ENCODE measurements around the gene DOCK9.

DOCK9 gene

GRCh38 chr13:98945863-98946605 lies 31.8 kb downstream of the DOCK9 start:
- DNase-seq (ENCODE audit: low spot score), result no peak

DNA sequence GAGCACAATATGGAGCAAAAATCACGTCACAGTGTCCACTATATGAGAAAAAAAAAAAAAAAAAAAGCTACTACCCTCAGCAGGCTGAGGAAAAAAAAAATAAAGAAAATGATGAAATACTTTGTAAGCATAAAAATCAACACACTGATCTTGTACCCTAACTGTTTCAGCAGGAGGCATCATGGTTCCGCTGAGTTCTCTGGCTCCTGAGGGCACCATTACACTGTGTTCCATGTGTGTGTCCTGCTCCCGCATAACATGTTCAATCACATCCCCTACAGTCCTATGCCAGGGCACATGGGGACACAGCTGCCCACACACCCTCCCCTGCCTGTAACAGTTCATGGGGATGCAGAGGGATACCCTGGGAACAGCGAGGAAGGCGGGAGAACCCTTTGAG lies 33.5 kb downstream of the DOCK9 start:
- DNase-seq (ENCODE audit: low spot score), result no peak

DNA sequence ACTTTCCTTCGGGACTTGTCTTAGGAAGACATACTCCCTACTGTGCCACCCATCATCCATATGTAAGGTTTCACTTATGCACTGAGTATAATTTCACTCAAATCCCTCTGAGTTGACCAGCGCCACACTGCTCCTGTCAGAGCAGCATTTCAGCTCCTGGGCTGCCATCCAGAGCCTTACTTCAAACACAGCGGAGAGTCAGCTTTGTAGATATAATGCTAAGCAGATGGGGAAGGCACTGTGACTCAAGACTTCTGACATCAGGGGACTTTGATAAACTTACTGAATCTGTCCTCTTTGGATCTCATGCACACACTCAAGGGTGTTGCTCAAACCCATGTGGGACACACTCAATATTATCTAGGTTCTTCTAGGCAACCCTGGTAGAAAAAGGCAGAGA lies 34.9 kb downstream of the DOCK9 start:
- peak; percentile 27 for DNase-seq (ENCODE audit: low spot score)

GRCh38 chr13:98942485-98942884 lies 35.4 kb downstream of the DOCK9 start:
- no peak for DNase-seq (ENCODE audit: low spot score)

DNA sequence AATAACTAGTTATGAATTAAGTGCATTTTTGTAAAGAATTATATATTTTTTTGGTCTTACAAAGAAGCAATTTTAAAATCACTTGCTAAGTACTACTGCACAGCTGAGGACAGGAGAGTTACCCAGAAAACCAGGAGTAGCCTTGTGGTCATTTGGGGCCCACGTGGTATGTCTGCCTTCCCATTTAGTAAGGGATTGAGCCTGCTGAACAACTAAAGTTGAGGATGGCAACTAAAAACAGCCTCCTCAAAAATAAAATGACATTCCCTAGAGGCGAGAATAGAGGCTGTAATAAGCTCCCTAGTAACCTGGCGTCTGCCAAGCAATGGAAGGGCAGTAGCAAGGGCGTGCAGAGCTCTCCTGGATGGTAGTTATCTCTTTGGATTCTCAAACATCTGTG lies 36.3 kb downstream of the DOCK9 start:
- no peak for DNase-seq (ENCODE audit: low spot score)

DNA sequence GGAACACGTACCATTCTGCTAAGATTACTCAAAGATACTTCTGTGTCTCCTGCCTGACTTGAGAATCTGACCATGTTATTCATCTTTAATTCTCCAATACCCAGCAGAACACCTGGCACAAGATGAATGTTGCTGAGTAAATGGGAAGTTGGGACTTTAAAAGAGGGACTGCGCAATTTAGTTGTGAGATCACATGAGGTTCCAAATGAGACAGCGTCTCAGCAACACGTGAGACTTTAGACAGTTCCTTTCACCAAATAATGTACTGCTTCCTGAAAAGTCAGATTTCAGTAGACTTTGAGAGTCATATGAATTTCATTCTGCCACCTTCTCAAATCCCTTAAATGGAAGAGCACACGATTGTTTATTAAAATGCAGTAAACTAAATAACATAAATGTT lies 36.7 kb downstream of the DOCK9 start:
- no peak for DNase-seq (ENCODE audit: low spot score)

DNA sequence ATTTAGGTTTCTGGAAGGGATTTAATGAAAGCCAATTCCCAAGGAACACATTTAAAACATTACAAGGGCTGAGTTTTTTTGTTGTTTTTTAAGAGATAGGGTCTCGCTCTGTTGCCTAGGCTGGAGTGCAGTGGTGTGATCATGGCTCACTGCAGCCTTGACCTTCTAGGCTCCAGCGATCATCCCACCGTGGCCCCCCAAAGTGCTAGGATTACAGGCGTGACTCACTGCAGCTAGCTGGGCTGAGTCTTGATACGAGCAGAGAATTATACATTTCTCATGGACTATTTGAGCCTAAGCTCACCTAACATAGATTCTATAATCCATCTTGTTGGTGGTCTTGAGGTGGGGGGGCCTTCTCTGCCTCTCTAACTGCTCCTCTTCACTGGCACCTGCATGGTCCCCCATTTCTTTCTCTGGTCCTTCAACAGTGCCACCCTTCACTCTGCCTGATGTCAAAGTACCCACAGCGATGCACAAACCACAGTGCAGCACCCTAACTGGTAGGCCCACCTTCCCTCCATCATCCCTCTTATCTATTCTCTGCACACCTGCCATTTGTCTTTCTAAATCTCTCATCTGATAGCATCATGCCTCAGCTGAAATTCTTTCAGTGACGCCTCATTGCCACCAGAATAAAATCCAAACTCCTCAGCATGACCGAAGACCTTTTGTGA lies 37.4 kb downstream of the DOCK9 start:
- no peak for DNase-seq (ENCODE audit: low spot score)

DNA sequence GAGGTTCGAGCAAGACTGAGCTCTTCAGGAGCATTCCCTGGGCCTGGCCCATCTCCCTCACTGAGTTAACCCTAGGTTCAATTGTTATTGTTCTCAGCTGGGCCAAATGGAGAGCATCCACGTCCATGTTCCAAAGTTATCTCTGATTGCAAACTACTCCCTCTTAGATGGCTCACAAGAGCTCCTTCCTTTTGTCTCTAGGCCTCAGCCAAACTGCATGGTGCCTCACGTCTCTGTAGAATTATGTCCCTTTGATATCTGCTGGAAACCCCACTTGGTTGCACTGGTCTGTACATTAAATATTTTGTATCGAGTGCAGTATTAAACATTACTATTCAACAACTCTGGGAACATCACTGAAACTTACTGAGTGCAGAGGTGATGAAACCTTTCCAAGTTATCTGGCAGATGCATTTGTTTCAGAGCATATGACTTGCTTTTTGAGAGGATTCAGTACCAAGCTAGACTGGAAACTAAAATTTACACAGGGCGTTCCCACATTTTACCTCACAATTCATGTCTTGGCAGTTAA lies 38.1 kb downstream of the DOCK9 start:
- no peak for DNase-seq (ENCODE audit: low spot score)

GRCh38 chr13:98938801-98939200 lies 39.1 kb downstream of the DOCK9 start:
- DNase-seq (ENCODE audit: low spot score), result no peak

DNA sequence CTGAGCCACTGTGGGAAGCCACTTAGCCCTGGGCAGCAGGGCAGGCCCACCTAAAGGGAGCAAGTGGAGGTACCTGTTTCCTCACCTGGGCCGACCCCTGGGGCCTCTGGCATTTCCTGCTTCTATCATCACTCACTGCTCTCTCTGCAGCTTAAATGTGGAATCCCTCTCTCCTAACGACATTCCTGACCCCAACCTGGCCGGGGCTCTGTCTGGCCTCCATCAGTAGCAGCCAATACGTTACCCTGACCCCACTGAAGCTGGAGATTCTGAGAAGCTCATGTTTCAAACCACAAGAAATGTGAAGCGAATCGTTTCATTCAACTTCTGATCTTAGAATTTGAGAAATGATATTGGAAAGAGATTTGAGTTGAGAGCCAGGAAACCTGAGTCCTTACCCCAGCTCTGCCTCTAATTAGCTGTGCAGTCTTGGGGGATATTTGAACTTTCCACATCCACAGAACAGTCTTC lies 39.9 kb downstream of the DOCK9 start:
- no peak for DNase-seq (ENCODE audit: low spot score)

DNA sequence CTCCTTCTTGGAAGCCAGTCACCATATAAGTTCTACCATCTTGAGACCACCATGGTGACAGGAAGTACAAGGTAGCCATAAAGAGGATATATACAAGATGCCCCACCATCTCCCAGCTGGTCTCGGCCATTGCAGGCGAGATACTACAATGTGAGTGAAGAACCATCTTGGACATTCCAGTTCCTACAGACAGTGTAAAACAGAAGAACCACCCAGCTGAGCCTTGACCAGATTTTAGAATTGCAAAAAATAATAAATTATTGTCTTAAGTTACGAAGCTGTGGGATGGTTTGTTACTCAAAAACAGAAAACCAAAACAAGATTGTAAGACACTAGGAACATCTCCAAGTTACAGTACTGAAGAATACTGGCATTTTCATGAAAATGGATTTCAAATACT lies 43.6 kb downstream of the DOCK9 start:
- no peak for DNase-seq (ENCODE audit: low spot score)

GRCh38 chr13:98930151-98930591 lies 47.7 kb downstream of the DOCK9 start:
- DNase-seq (ENCODE audit: low spot score), result no peak

GRCh38 chr13:98927951-98928927 lies 49.6 kb downstream of the DOCK9 start:
- no peak for DNase-seq (ENCODE audit: low spot score)

GRCh38 chr13:98925949-98926348 lies 51.9 kb downstream of the DOCK9 start:
- DNase-seq (ENCODE audit: low spot score), result no peak

- DNase-seq (ENCODE audit: low spot score), result no peak
These were observed 54.0 kb downstream of the DOCK9 start for GRCh38 chr13:98923641-98924397.

- DNase-seq (ENCODE audit: low spot score), result no peak
These were observed 55.6 kb downstream of the DOCK9 start for GRCh38 chr13:98922306-98922705.

GRCh38 chr13:98921786-98922185 lies 56.1 kb downstream of the DOCK9 start:
- DNase-seq (ENCODE audit: low spot score), result no peak

GRCh38 chr13:98921015-98921580 lies 56.8 kb downstream of the DOCK9 start:
- no peak for DNase-seq (ENCODE audit: low spot score)

- no peak for DNase-seq (ENCODE audit: low spot score)
These were observed 58.3 kb downstream of the DOCK9 start for GRCh38 chr13:98919566-98919965.

GRCh38 chr13:98918771-98919170 lies 59.1 kb downstream of the DOCK9 start:
- DNase-seq (ENCODE audit: low spot score), result no peak

- DNase-seq (ENCODE audit: low spot score), result no peak
These were observed 60.7 kb downstream of the DOCK9 start for GRCh38 chr13:98917116-98917515.

All from AG08396 (cell line).